Ectodermal cell (in vitro differentiated cells): Measurements from ENCODE around the gene PFKFB3.

Source experiments
- H3K27ac ChIP-seq: 2 replicates; pipeline ENCODE4 v1.7.0; 2013; ENCODE audit warnings: mild to moderate bottlenecking, low read depth, low read length; ENCODE audit not compliant: insufficient read depth, poor library complexity, severe bottlenecking
- H3K27me3 ChIP-seq: 2 replicates; pipeline ENCODE4 v1.7.0; 2013; ENCODE audit warnings: mild to moderate bottlenecking, low read length; ENCODE audit not compliant: insufficient read depth, control insufficient read depth, poor library complexity, severe bottlenecking
- H3K36me3 ChIP-seq: one replicate; pipeline ENCODE4 v1.7.0; 2013; ENCODE audit warnings: low read length; ENCODE audit not compliant: control insufficient read depth, insufficient read depth
- H3K4me1 ChIP-seq: one replicate; pipeline ENCODE4 v1.7.0; 2013; ENCODE audit warnings: low read length; ENCODE audit not compliant: control insufficient read depth, insufficient read depth
- H3K4me3 ChIP-seq: 2 replicates; pipeline ENCODE4 v1.7.0; 2013; ENCODE audit warnings: low read depth, low read length, control low read depth; ENCODE audit not compliant: insufficient read depth
- H3K9me3 ChIP-seq: 2 replicates; pipeline ENCODE4 v1.7.0; 2013; ENCODE audit warnings: mild to moderate bottlenecking, low read length, moderate library complexity; ENCODE audit not compliant: control insufficient read depth
- WGBS, 2 experiments: methylation state at CpG; one replicate each; pipeline ENCODE4 v1.1.7; 2013; ENCODE audit warnings: missing lambda C conversion rate in 2 of 2; 5-methylcytosine and 5-hydroxymethylcytosine counted together

PFKFB3 gene

DNA sequence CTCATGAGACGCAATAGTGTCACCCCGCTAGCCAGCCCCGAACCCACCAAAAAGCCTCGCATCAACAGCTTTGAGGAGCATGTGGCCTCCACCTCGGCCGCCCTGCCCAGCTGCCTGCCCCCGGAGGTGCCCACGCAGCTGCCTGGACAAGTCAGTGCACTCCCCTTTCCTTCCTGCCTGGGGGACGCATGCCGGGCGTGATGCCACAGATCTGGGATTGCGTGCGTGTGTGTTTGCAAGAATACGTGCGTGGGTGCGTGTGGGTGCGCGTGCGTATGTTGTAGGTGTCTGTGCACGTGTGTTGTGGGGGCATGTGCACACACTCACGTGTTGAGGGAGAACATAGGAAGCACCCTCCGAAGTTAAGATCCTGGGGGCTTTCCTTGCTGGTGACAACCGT lies 23.5 kb downstream of the PFKFB3 start:
- H3K27me3 ChIP-seq, result no peaks in the 10 kb centered on the region
- H3K36me3 ChIP-seq, result peaks cover 61% of the 10 kb centered on the region
- no peaks in the 10 kb centered on the region for H3K9me3 ChIP-seq
- no peak overlapping the region for H3K4me3 ChIP-seq
- H3K27ac ChIP-seq, result no peak overlapping the region
- 96 to 97% methylated on average over 23 of the region's 23 CpGs for WGBS, 2 experiments
- no peaks in the 10 kb centered on the region for H3K4me1 ChIP-seq

- no peaks in the 10 kb centered on the region for H3K4me1 ChIP-seq
- H3K27me3 ChIP-seq, result no peaks in the 10 kb centered on the region
- 96% methylated on average over 9 of the region's 9 CpGs for WGBS, 2 experiments
- no peaks in the 10 kb centered on the region for H3K9me3 ChIP-seq
- H3K36me3 ChIP-seq, result peaks cover 57% of the 10 kb centered on the region
- no peak overlapping the region for H3K27ac ChIP-seq
- no peak overlapping the region for H3K4me3 ChIP-seq
These were observed 24.6 kb downstream of the PFKFB3 start for GRCh38 chr10:6227346-6227745.

GRCh38 chr10:6228010-6228511 lies 25.3 kb downstream of the PFKFB3 start:
- peaks cover 54% of the 10 kb centered on the region for H3K36me3 ChIP-seq
- WGBS, 2 experiments, result 94 to 97% methylated on average over 20 of the region's 20 CpGs
- no peak overlapping the region for H3K27ac ChIP-seq
- H3K4me1 ChIP-seq, result no peaks in the 10 kb centered on the region
- no peak overlapping the region for H3K4me3 ChIP-seq
- H3K9me3 ChIP-seq, result no peaks in the 10 kb centered on the region
- H3K27me3 ChIP-seq, result no peaks in the 10 kb centered on the region

GRCh38 chr10:6228647-6229046 lies 25.9 kb downstream of the PFKFB3 start:
- H3K36me3 ChIP-seq, result peaks cover 59% of the 10 kb centered on the region
- 76% methylated on average over 5 of the region's 5 CpGs for WGBS, 2 experiments
- H3K27ac ChIP-seq, result no peak overlapping the region
- no peak overlapping the region for H3K4me3 ChIP-seq
- no peaks in the 10 kb centered on the region for H3K9me3 ChIP-seq
- H3K27me3 ChIP-seq, result no peaks in the 10 kb centered on the region
- no peaks in the 10 kb centered on the region for H3K4me1 ChIP-seq

GRCh38 chr10:6229290-6229689 lies 26.6 kb downstream of the PFKFB3 start:
- Histone ChIP-seq H3K27ac (no peak overlapping the region), H3K4me1 (no peaks in the 10 kb centered on the region), H3K27me3 (no peaks in the 10 kb centered on the region), H3K4me3 (no peak overlapping the region), H3K9me3 (no peaks in the 10 kb centered on the region), H3K36me3 (peaks cover 56% of the 10 kb centered on the region)
- WGBS, 2 experiments, result 94 to 95% methylated on average over 15 of the region's 15 CpGs

DNA sequence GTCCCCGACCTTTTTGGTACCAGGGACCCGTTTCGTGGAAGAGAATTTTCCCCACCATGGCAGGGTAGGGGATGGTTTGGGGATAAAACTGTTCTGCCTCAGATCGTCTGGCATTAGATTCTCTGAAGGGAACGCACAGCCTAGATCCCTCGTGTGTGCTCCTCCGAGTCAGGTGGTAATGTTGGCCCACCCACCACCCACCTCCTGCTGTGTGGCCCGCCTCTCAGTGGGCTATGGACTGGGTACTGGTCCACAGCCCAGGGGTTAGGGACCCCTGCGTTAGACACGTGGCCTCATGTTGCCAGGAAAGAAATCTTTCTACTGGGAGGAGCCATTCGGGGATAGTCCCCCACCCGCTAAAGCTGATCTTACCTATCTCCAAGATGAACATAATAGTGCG lies 27.0 kb downstream of the PFKFB3 start:
- no peaks in the 10 kb centered on the region for H3K27me3 ChIP-seq
- WGBS, 2 experiments, result 94 to 95% methylated on average over 13 of the region's 13 CpGs
- H3K36me3 ChIP-seq, result peaks cover 52% of the 10 kb centered on the region

DNA sequence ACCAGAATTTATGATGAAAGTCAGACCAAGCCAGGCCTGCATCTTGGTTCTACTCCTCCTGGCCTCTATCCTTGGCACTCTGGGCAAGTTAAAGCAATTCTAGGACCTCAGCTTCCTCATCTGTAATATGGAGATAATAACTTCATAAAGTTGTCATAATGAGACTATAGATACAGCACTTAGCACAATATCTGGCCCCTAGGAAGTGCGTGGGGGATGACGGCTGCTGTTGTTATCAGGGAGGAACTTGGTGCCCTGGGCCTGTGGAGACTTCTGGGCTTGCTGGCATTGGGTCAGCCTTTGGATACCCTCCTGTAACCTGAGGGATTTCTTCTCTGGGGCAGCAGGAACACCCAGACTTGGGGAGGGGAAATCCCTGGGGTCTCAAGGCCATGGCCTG lies 27.6 kb downstream of the PFKFB3 start:
- H3K27ac ChIP-seq, result no peak overlapping the region
- H3K36me3 ChIP-seq, result peaks cover 48% of the 10 kb centered on the region
- no peaks in the 10 kb centered on the region for H3K4me1 ChIP-seq
- no peaks in the 10 kb centered on the region for H3K27me3 ChIP-seq
- H3K9me3 ChIP-seq, result no peaks in the 10 kb centered on the region
- 95 to 100% methylated on average over 2 of the region's 2 CpGs for WGBS, 2 experiments
- no peak overlapping the region for H3K4me3 ChIP-seq

More for the DNA sequence above, 27.0 kb downstream of the PFKFB3 start:
- Histone ChIP-seq H3K4me3 (no peak overlapping the region), H3K27ac (no peak overlapping the region), H3K9me3 (no peaks in the 10 kb centered on the region), H3K4me1 (no peaks in the 10 kb centered on the region)

GRCh38 chr10:6231146-6231545 lies 28.4 kb downstream of the PFKFB3 start:
- peaks cover 44% of the 10 kb centered on the region for H3K36me3 ChIP-seq

DNA sequence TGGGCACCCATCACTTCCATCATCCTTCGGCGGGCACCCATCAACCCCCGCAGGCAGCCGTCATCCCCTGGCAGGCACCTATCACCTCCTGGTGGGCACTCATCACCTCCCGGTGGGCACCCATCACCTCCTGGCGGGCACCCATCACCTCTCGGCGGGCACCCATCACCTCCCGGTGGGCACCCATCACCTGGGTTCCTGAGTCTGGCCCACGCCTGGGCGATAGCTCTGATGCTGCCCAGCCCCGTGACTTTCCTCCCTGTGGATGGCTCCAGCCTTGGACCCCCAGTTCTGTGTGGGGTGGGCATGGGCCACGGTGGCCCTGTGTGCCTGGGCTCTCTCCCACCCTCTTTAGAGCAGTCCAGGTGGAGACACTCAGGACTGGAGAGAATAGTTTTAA lies 29.0 kb downstream of the PFKFB3 start:
- H3K4me3 ChIP-seq, result no peak overlapping the region
- H3K9me3 ChIP-seq, result no peaks in the 10 kb centered on the region
- H3K36me3 ChIP-seq, result peaks cover 38% of the 10 kb centered on the region
- no peaks in the 10 kb centered on the region for H3K4me1 ChIP-seq
- H3K27me3 ChIP-seq, result no peaks in the 10 kb centered on the region
- H3K27ac ChIP-seq, result no peak overlapping the region
- 89% methylated on average over 13 of the region's 13 CpGs for WGBS, 2 experiments

More at GRCh38 chr10:6231146-6231545, 28.4 kb downstream of the PFKFB3 start:
- Histone ChIP-seq H3K9me3 (no peaks in the 10 kb centered on the region), H3K27ac (no peak overlapping the region), H3K4me1 (no peaks in the 10 kb centered on the region), H3K4me3 (no peak overlapping the region), H3K27me3 (no peaks in the 10 kb centered on the region)
- WGBS, 2 experiments, result 96 to 97% methylated on average over 12 of the region's 12 CpGs

- 95% methylated on average over 15 of the region's 15 CpGs for WGBS, 2 experiments
- Histone ChIP-seq H3K4me3 (no peak overlapping the region), H3K9me3 (no peaks in the 10 kb centered on the region), H3K36me3 (peaks cover 38% of the 10 kb centered on the region), H3K27me3 (no peaks in the 10 kb centered on the region), H3K27ac (no peak overlapping the region), H3K4me1 (no peaks in the 10 kb centered on the region)
These were observed 29.6 kb downstream of the PFKFB3 start for GRCh38 chr10:6232225-6232807.
